T47D (cell line): ENCODE measurements around the gene KEAP1.

ENCODE experiments used
- DNase-seq, 2 experiments: peaks; one replicate each; pipeline versions ENCODE4 v3.0.0 to v3.0.0-alpha.2; 2011 to 2012; ENCODE audit warnings: low read depth in 1 of 2, low spot score in 1 of 2
- JUND ChIP-seq: IDR thresholded peaks from 2 replicates; pipeline ENCODE4 v1.6.1; 2012; ENCODE audit warnings: low read depth
- in situ Hi-C: cut with HindIII; loops from 2 replicates; pipeline ENCODE4 v1.10.0; 2016; ENCODE audit warnings: low sequenced_read_pairs, low pct_unique_long_range_greater_than_20kb

The KEAP1 gene

DNA sequence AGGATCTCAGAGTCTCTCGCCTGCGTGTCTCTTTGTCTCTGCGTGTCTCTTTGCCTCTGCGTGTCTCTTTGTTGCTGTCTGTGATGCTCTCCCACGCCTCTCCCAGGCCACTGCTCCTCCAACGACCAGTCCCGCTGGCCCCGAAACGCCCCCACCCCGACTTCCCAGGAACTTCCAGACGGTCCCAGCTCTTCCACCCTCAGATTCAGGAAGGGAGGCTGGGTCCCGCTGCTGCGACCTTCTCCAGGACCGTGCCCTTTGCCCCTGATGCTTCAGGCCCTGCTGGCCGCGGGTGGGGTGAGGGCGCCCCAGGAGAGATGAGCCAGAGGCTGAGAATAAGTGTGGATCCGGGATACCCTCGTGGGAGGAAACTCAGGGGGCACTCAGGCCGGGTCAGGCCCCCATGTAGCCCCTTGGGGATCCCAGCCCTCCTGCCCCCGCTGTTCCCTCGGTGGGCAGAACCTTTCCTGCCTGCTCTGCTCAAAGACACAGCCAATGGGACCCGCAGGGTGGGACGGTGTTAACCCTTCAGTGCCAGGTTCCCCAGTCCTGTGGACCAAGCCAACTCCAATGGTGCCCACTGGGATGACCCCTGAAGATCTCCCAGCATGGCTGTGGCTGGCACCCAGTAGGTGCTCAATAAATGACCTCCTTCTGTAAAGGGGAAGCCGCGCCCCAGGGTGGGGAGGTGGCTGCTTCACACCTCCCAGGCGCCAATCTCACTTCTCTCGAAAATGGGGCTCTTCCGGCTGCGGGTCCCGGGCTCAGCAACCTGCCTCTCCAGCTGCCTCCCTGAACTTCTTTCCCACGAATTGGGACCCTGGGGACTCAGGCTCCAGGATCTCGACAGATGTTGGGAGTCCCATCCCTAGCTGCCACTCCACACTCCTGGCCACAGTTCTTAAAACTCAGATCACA is 15.5 kb upstream of the KEAP1 start:
- no peak for TF ChIP-seq JUND
- DNase-seq = no peak
- in situ Hi-C loops = no loop called here

DNA sequence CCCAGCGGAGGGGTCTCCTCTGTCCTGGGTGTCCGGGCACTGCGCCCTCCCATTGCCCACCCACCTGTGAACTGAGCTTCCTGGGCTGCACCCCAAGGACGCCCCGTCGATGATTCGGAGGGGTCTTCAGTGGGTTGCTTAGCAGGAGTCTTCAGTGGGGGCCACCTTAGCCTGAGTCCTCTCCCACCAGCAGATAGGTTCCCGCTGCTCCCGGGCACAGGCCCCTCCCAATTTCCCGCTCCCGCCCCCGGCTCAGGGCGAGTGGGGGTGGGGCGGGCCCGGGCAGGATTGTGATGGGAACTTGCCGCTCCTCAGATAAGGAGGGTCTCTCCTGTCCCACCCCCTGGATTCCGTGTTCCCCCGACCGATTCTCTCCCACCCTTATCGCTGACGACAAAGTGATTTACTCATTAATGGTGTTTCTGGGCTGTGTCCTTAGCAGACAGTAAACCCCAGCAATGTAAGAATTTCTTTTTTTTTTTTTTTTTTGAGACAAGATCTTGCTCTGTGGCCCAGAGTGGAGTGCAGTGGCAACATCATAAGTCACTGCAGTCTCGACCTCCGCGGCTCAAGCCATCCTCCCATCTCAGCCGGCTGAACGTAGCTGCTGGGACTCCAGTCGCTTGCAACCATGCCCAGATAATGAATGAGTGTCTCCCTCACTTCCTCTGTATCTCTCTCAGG is 14.7 kb upstream of the KEAP1 start:
- no peak for DNase-seq
- in situ Hi-C loops = no loop called here
- TF ChIP-seq JUND = no peak

DNA sequence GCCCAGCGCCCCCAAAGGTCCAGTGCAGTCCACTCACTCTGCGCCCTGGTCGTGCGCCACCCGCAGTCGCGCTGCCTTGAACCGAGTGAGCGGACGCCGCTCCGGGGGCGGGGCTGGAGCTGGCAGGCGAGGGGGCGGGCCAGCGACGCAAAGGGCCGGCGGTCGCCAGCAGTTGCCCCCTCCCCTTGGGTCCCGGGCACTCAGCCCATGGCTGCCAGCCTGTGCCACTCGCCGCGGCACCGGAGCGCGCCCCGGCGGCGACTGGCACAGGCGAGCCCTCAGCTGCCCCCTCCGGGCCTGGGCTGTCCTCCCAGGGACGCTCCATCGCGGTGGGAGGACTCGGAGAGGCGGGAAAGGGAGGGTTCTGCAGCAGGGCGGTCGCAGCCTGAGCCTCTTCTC is 14.2 kb upstream of the KEAP1 start, which contains the start of gene S1PR5:
TSS of gene S1PR5 (minus strand) at position 87 of the 399 bp plus-strand sequence. CDS start 2,436 bp downstream, outside the sequence.
- no peak for TF ChIP-seq JUND
- DNase-seq = peak in 1 of 2 experiments; percentile 58
- in situ Hi-C loops = no loop called here

DNA sequence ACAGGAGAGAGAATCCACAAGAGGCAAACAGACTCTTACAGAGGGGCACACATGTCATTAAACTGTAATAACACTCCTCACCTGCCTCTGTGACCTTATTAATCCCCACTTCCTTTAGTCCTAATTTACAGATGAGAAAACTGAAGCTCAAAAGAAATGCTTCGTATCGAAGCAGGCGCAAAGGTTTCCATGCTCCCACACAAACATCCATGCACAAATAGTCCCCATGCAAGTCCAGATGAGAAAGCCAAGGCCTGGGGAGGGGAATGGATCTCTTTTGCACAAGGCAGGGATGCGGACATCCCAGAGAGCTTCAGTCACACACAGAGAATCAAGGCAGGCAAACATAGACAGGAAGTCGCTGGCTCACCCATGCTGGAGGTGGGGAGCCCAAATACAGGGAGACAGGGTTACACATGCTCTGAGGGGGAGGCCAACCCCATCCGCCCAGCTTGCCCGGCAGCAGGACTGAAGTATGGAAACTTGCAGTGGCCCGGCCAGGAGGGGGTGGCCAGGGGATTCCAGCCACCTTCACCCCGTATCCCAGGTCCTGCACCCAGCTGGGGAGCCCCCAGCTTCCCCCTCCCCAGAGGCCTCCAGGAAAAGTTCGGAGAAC is 13.6 kb upstream of the KEAP1 start:
- TF ChIP-seq JUND = no peak
- in situ Hi-C loops = no loop called here
- no peak for DNase-seq

DNA sequence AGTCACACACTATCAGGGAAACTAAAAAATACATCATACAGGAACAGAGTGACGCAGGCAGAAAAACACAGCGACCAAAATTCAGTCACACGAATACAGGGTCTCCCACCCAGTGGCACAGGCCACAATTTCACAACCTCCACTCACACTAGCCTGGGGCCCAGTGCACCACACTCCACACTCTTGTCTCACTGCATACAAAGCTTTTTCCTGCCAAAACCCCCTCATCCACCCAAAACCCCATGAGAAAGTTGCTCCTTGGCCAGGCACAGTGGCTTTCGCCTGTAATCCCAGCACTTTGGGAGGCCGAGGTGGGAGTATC is 12.9 kb upstream of the KEAP1 start:
- TF ChIP-seq JUND = no peak
- in situ Hi-C loops = no loop called here
- DNase-seq = no peak

DNA sequence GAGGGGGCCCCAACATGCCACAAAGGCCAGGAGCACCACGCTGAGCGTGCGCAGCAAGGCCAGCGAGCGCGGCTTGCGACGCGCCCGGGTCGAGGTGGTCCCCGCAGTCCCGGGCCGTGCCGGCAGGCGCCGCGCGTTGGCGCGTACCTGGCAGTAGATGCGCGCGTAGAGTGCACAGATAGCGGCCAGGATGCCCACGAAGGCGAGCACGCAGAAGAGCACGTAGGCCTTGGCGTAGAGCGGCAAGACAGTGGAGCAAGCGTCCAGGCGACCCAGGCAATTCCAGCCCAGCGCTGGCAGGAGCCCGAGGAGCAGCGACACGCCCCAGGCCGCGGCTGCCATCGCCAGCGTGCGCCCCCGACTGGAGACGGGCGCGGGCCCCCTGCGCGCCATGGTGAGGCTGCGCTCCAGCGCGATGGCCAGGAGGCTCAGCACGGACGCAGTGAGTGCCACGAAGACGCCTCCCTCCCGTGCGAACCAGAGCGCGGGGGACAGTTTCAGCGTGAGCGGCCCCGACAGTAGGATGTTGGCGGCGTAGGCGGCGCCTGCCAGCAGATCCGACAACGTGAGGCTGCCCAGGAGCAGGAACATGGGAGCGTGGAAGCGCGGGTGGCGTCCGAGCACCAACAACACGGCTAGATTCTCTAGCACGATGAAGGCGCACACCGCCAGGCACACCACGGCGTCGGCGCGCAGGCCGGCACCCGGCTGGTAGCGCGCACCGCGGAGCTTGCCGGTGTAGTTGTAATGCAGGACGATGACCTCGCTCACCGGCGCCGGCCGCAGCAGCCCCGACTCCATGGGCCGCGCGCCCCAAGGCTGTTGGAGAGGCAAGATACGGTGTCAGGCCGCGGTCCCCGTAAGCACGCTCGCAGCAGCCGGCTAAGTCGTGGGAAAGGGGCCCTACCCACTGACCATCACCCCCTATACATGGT is 11.3 kb upstream of the KEAP1 start:
- TF ChIP-seq JUND = no peak
- in situ Hi-C loops = no loop called here
- no peak for DNase-seq

DNA sequence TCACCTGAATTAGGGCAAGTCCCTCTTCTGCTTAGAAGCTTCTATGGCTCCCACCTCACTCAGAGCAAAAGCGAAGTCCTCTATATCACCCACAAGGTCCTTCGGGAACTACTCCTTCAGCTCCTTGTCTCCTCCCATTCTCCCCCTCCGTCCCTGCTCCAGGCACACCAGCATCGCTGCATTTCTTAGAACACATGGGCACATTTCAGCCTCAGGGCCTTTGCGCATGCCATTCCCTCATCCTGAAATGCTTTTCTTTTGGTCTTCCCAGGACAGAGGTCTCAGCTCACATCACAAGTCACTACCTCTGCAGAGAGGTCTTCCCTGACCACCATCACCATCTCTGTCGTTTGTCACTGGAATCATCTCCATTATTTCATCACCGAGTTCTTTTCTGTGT is 10.1 kb upstream of the KEAP1 start:
- no peak for TF ChIP-seq JUND
- no peak for DNase-seq
- in situ Hi-C loops = no loop called here

DNA sequence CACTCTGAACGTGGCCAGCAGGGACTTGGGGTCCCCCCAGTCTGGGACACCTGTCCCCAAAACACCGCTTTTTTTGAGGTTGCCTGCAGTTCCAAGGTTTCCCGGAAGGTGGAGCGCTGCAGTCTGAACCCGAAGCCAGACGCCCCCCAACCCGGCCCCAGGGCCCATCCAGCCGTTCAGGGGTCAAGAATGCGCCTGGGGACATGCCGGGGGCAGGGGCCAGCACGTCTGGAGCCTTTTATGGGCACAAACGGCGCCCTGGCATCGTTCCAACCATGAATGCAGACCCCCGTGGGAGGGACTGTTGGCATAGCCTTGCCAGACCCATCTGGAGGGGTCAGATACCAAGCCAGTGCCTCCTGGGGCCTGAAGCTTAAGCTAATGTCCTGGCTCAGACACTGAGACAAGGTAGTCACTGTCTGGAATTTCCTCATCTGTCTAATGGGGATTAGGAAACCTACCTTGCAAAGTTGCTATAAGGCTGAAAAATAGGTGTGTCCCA is 7.2 kb upstream of the KEAP1 start:
- no peak for DNase-seq
- no peak for TF ChIP-seq JUND
- in situ Hi-C loops = no loop called here

DNA sequence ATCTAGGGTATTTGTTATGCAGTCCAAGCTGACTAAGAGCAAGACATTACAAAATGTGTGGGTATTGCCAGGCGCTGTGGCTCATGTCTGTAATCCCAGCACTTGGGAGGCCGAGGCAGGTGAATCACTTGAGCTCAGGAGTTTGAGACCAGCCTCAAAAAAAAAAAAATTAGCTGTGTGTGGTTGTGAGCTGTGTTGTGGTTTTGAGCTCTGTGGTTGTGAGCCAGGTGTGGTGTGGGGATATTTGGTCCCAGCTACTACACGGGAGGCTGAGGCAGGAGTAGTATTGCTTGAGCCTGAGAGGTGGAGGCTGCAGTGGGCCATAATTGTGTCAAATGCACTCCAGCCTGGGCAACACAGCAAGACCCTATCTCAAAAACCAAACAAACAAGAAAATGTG is 5.6 kb upstream of the KEAP1 start:
- in situ Hi-C loops = no loop called here
- no peak for TF ChIP-seq JUND
- DNase-seq = no peak

DNA sequence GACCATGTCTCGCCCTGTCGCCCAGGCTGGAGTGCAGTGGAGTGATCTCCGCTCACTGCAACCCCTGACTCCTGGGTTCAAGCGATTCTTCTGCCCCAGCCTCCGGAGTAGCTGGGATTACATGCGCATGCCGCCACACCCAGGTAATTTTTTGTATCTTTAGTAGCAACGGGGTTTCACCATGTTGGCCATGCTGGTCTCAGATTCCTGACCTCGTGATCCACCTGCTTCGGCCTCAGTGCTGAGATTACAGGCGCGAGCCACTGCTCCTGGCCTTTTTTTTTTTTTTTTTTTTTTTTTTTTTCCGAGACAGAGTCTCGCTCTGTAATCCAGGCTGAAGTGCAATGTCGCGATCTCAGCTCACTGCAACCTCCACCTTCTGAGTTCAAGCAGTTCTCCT is 4.9 kb upstream of the KEAP1 start:
- no peak for DNase-seq
- TF ChIP-seq JUND = no peak
- in situ Hi-C loops = no loop called here

DNA sequence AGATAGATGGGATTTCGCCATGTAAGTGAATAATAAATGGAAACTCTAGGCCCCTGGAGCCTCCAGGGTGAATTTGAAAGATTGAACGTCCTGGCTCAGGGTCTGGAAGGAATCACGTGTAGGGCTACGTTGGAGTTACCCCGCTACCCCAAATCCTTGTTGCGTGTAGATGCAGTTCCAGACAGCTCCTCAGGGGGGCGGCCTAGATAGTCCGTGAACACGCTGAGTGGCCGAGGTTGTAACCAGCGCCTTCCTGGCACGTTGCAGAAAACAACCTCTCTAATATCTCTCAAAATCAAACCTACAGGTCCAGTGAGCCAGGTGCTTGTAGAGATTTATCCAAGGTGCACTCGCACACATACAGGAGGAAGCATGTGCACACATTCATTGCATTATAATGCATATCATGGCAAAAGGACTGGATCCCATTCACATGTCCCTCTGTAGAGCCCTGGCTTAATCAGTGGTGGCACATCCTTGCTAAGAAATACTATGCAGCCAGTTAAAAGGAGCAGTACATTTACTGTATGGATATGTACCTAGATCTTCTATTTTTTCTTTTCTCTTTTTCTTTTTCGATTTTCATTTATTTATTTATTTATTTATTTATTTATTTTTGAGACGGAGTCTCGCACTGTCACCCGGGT is 2.5 kb upstream of the KEAP1 start:
- peak in 1 of 2 experiments; percentile 76 for DNase-seq
- in situ Hi-C loops = no loop called here
- no peak for TF ChIP-seq JUND

DNA sequence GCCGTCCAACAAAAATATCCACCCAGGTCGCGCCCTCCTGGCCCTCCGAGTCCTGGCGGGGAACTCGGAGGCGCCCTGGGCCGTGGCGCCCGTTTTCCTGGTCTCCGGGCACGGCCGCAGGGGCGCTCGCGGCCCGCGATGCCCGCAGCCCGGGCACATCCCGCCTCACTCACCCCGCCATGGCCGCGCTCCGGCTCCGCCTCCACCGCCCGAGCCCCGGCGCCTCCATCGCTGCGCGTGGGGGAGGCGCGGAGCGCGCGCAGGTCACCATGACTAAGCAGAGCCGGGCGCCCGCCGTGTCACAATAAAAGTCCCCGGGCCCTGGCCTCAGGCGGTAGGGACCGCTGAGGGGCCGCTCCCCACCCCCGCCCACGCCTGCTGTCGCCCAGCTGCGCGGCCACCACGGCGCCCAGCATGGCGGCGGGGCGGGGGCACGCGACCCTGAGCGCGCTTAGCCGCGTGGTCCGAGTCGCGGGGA is 593 bp downstream of the KEAP1 start:
- DNase-seq = peak; percentile 74 to 90
- in situ Hi-C loops = no loop called here
- TF ChIP-seq JUND = no peak; the same call in 1 of the 2 replicates
